ENCODE results near the gene USHBP1.

Gene USHBP1

DNA sequence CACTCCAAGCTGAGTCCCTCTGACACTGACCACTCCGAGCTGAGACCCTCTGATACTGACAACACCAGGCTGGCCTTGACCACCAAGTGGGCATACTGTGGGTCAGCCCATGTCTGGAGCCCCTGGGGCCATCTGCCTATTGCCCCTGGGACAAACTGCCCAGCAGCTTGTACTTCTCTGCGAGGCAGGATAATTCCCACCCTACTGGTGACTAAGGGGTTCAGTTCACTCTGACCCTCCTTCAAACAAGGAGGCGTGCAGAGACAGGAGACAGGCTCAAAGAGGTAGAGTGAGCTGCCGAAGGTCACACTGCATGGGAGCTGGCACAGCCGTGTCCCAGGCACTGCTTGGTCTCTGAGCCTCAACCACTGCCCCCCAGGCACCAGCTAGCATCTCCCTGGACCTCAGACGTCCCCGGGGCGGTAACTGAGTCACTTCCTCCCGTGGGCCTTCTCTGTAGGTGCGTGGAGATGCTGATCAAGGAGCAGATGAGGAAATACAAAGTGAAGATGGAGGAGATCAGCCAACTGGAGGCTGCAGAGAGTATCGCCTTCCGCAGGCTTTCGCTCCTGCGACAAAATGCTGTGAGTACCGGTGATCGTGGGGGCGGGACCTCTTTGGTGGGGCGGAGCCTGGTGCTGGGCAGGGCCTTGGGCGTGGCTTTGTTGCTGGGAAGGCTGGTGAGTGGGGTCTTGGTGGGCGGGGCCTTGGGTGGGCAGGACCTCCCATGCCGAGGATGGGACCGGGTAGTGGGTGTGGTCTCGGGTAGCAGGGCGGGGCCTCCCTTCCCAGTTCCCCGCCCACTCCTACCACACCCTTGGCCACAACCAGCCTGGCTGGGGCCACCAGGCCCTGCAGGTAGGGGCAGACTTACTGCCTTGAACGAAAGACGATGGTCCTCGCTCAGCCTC is 55.2 kb downstream of the USHBP1 start:
- DNase-seq = peak in 1 of 2 experiments; percentile 18

DNA sequence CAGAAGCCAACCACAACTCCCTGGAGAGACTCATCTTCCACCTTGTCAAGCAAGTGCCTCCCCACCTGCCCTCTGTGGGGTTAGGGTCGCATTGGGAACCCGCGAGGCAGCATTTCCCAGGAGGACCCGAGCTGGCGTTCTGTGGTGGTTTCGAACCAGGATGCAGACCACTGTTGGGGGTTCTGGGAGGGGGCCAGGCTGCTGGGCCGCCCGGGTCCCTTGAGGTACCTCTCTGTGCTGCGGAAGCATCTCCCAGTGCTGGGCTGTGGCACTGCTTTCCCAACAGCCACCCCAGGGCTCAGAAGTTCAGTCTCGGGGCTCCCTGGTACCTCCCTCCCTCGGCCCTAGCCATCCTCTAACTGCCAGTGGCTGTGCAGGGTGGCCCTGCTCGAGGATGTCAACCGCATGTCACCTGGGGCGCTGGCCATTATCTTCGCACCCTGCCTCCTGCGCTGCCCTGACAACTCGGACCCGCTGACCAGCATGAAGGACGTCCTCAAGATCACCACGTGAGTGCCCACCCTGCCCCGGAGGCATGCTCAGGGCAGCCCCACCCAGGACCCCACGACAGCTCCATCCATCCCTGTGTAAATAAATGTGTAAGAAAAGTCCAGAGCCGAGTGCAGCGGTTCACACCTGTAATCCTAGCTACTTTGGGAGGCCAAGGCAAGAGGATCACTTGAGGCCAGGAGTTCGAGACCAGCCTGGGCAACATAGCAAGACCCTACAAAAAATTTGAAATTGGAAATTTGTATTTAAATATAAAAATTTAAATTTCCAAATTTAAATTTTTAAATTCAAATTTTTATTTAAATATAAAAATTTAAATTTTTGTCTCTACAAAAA is 57.6 kb downstream of the USHBP1 start:
- DNase-seq = no peak

DNA sequence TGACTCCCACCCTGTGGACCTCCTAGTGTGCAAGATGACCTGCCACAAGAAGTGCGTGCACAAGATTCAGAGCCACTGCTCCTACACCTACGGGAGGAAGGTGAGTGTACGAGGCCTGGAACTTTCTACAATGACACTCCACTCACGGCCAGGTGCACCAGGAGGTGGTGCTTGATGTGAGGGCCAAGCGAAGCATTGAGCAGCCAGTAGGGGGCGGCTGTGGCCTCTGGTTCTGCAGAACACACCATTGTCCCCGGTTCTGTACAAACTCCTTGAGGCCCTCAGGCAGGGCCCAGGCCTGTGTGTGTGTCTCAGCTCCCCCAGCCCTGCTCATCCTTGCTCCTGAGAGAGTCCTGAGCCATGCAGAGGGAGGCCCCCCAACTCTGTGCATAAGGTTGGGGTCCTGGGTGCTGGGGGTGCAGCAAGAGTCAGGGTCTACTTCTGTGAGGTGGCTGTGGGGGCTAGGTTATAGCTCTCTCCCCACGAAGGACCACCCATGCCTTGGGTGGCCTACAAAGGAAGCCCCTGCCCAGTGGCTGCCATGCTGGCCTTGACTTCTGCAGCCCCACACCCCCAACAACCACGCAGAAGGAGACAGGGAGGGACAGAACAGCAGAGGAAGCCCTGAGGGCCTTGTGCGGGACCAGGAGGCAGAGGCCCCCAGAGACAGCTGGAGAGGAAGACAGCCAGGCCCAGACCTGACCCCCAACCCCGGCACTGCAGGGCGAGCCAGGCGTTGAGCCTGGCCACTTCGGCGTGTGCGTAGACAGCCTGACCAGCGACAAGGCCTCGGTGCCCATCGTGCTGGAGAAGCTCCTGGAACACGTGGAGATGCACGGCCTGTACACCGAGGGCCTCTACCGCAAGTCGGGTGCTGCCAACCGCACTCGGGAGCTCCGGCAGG is 59.1 kb downstream of the USHBP1 start:
- DNase-seq = peak in 1 of 2 experiments; percentile 44

DNA sequence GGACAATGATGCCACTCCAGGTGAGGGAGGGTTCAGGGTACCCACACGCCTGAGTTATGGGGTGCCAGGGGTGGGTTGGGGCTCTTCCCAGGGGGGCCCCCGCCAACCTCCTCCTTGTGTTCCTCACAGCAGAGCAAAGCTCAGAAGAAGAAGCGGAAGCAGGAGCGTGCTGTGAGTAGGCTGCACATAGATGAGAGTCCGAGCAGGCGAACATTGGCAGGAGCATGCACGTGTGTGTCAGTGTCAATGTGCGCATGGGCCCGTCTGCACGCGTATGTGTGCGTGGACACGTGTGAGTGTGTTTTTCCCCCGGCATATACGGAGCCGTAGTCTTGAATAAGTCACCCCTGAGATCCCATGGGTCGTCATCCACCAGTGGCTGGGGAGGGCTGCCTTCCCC is 61.8 kb downstream of the USHBP1 start:
- DNase-seq = no peak

GRCh38 chr19:17202249-17202648 is 62.3 kb downstream of the USHBP1 start:
- DNase-seq = no peak

DNA sequence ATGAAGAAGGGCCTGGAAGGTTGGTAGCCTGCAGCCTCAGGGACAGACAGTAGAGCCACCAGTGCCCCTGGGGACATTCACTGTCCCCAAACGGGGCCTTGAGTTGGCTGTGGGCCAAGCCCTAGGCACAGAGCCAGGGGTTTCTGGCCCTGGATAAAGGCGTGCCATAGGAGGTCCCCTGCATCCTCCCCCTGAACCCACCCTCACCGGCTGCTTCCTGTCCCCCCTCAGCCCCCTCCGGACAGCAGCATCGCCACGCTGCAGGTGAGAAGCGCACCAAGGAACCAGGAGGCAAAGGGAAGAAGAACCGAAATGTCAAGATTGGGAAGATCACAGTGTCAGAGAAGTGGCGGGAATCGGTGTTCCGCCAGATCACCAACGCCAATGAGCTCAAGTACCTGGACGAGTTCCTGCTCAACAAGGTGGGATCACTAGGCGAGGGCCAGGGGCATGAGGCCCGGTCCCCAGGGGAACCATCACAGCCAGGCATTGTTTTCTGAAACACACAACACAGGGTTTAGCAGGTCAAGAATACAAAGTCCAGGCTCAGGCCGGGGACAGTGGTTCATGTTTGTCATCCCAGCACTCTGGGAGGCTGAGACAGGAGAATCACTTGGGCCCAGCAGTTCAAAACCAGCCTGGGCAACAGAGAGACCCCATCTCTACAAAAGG is 64.0 kb downstream of the USHBP1 start:
- no peak for DNase-seq
